Esophagus squamous epithelium (tissue), 4 donors: ENCODE measurements around the gene CEP112.

ENCODE experiments used
- CTCF ChIP-seq, 6 experiments: fragments of 450-650 bp in 4 of 6; fragments of 200-600 bp in 2 of 6; sonication (generic) in 2 of 6; IDR thresholded peaks; one replicate each; pipeline ENCODE4 v1.5.1; 2016 to 2019; ENCODE audit warnings: antibody characterized with exemption in 6 of 6, mild to moderate bottlenecking in 4 of 6, moderate library complexity in 4 of 6
- POLR2A ChIP-seq, 4 donors: fragments of 450-650 bp; IDR thresholded peaks; one replicate each; pipeline ENCODE4 v1.6.1; 2017; ENCODE audit warnings: antibody characterized with exemption in 4 of 4, mild to moderate bottlenecking in 4 of 4, moderate library complexity in 3 of 4

DNA sequence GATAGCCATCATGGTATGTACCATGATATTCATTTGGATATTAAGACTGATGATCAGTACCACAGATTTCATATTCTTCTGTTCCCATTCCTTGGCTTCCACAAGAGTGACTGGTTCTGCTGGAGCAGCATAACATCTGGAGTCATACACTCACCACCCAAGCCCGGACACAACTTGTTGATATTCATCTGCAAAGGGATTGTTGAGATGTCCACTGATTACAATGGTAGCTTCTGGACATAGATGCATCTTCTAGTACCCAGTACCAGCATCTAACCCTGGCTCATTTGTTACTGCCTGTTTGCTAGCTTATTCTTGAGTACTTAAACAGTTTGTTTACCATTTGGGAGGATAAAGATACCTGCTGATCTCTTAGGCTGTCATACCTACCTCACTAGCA, 394.8 kb downstream of the CEP112 start:
- TF ChIP-seq CTCF (IDR thresholded peaks at IDR 0.05): no peak
- no peak for TF ChIP-seq POLR2A (IDR thresholded peaks at IDR 0.05)
